Osteoblast (primary cell): ENCODE results near the gene CYB5D1. TPM values are rescaled to one million over a fixed set of nuclear protein-coding genes. Genes with fewer than 3 reads are reported as not detected.

Experiments
- DNase-seq: peaks from one replicate; pipeline ENCODE4 v3.0.0; 2011; ENCODE audit warnings: low spot score, mixed read lengths; ENCODE audit not compliant: insufficient read length; ENCODE audit errors: missing footprints
- H2AFZ ChIP-seq: 2 replicates; pipeline ENCODE4 v1.6.0; 2011; ENCODE audit warnings: mild to moderate bottlenecking, low read length
- H3K27ac ChIP-seq: 2 replicates; pipeline ENCODE4 v1.5.1; 2011; ENCODE audit warnings: mild to moderate bottlenecking, low read depth, low read length, moderate library complexity
- H3K27me3 ChIP-seq: 2 replicates; pipeline ENCODE4 v1.6.0; 2012; ENCODE audit warnings: mild to moderate bottlenecking, control low read depth, inconsistent platforms, low read length, moderate library complexity; ENCODE audit not compliant: insufficient read depth
- H3K36me3 ChIP-seq: 2 replicates; pipeline ENCODE4 v1.5.1; 2011; ENCODE audit warnings: mild to moderate bottlenecking, low read length, control low read depth, moderate library complexity; ENCODE audit not compliant: insufficient read depth
- H3K4me1 ChIP-seq: 2 replicates; pipeline ENCODE4 v1.5.1; 2011; ENCODE audit warnings: mild to moderate bottlenecking, low read length, control low read depth, moderate library complexity; ENCODE audit not compliant: insufficient read depth
- H3K4me2 ChIP-seq: 2 replicates; pipeline ENCODE4 v1.6.0; 2011; ENCODE audit warnings: mild to moderate bottlenecking, low read length; ENCODE audit not compliant: insufficient read depth
- H3K4me3 ChIP-seq: fragments of 200-600 bp; sonication (generic); 3 replicates; pipeline ENCODE4 v1.5.1; 2012; ENCODE audit warnings: mild to moderate bottlenecking, low read length, inconsistent platforms; ENCODE audit not compliant: insufficient read depth
- H3K79me2 ChIP-seq: 2 replicates; pipeline ENCODE4 v1.6.0; 2012; ENCODE audit warnings: mild to moderate bottlenecking, low read length, control low read depth, inconsistent platforms; ENCODE audit not compliant: insufficient read depth
- H3K9me3 ChIP-seq: 2 replicates; pipeline ENCODE4 v1.5.1; 2011; ENCODE audit warnings: low read depth, low read length, control low read depth
- H4K20me1 ChIP-seq: 2 replicates; pipeline ENCODE4 v1.6.0; 2012; ENCODE audit warnings: mild to moderate bottlenecking, low read length, control low read depth; ENCODE audit not compliant: insufficient read depth
- CTCF ChIP-seq: IDR thresholded peaks from 2 replicates; pipeline ENCODE4 v1.5.1; 2011; ENCODE audit warnings: mild to moderate bottlenecking, low read depth, low read length, moderate library complexity; ENCODE audit errors: extremely low read depth
- total RNA-seq: library from RNA; depleted of rRNA; stranded (reverse); fragments of >200 nt; gene quantifications from 2 replicates; pipeline ENCODE4 v1.2.3, GENCODE V29; 2012

Gene CYB5D1
- total RNA-seq, 1 donor = 10.5 TPM

GRCh38 chr17:7897090-7897489 is 39.3 kb downstream of the CYB5D1 start:
- Histone ChIP-seq H3K9me3 (no peaks in the 10 kb centered on the region), H4K20me1 (no peaks in the 10 kb centered on the region), H3K4me2 (no peak overlapping the region), H3K27me3 (no peaks in the 10 kb centered on the region), H3K4me3 (no peak overlapping the region), H3K36me3 (peaks cover 83% of the 10 kb centered on the region), H2AFZ (no peak overlapping the region), H3K4me1 (peaks cover 3% of the 10 kb centered on the region), H3K79me2 (no peaks in the 10 kb centered on the region), H3K27ac (peak overlapping the region; percentile 37)
- no peak for TF ChIP-seq CTCF
- DNase-seq = no peak

- DNase-seq = peak; percentile 94
- Histone ChIP-seq H3K36me3 (peaks cover 84% of the 10 kb centered on the region), H3K4me2 (no peak overlapping the region), H4K20me1 (no peaks in the 10 kb centered on the region), H3K9me3 (no peaks in the 10 kb centered on the region), H2AFZ (peak overlapping the region; percentile 39), H3K4me1 (peaks cover 3% of the 10 kb centered on the region), H3K79me2 (no peaks in the 10 kb centered on the region), H3K27ac (no peak overlapping the region), H3K4me3 (no peak overlapping the region), H3K27me3 (no peaks in the 10 kb centered on the region)
- peak; percentile 77 for TF ChIP-seq CTCF
Observed at GRCh38 chr17:7897773-7898172, 40.0 kb downstream of the CYB5D1 start.

- DNase-seq = no peak
- H3K36me3 ChIP-seq = peaks cover 93% of the 10 kb centered on the region
Observed at GRCh38 chr17:7903154-7904103, 45.6 kb downstream of the CYB5D1 start.

More at GRCh38 chr17:7903154-7904103, 45.6 kb downstream of the CYB5D1 start:
- Histone ChIP-seq H3K27ac (no peak overlapping the region), H3K9me3 (no peaks in the 10 kb centered on the region), H3K27me3 (no peaks in the 10 kb centered on the region), H3K4me1 (no peaks in the 10 kb centered on the region), H3K4me3 (no peak overlapping the region), H2AFZ (no peak overlapping the region), H3K4me2 (no peak overlapping the region), H3K79me2 (no peaks in the 10 kb centered on the region), H4K20me1 (no peaks in the 10 kb centered on the region)
- TF ChIP-seq CTCF = no peak
